GM21528 (cell line): ENCODE measurements around the gene PRMT3.
"Not testable (repeated sequence)": the region's sequence is repeated elsewhere in the genome, so short reads cannot be mapped to it uniquely, and the experiment has no call there.

Experiments used
- ATAC-seq: cut with Tn5 transposase; IDR thresholded peaks from one replicate; pipeline ENCODE4 v1.9.1; 2021; ENCODE audit warnings: mild to moderate bottlenecking, moderate library complexity; ENCODE audit not compliant: unreplicated experiment, low FRiP score

Gene PRMT3

DNA sequence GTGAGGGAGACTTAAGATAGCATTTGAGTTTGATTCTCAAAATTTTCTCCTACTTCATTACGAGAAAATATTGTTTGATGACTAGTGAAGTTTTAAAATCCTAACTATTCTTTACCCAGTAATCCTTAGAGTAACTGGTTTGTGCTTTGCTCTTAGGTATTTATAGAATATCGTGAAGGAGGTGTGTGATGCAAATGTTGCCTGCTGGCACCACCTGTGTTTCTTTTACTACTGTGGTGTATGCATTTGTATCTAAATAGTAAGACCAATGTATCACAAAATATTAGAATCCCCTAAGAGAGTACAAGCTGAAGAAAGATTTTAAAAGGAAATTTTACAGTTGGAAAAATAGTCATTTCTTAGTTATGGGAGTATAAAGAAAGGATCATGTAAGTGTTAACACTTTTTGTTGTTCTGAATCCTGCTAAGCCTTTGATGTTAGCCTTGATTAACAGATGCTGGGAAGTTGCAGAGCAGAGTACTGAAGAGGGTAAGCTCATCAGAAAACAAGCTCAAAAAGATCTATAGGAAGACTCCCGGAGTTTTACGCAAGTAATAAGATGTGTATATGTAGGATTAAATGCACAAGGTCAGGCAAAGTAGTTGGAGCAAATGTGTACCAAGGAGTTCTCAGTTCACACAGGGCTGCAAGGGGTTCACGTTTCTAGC is 109.7 kb downstream of the PRMT3 start:
- no peak for ATAC-seq

- ATAC-seq: peak; percentile 82
Measured at GRCh38 chr11:20501252-20501651, 113.7 kb downstream of the PRMT3 start.

DNA sequence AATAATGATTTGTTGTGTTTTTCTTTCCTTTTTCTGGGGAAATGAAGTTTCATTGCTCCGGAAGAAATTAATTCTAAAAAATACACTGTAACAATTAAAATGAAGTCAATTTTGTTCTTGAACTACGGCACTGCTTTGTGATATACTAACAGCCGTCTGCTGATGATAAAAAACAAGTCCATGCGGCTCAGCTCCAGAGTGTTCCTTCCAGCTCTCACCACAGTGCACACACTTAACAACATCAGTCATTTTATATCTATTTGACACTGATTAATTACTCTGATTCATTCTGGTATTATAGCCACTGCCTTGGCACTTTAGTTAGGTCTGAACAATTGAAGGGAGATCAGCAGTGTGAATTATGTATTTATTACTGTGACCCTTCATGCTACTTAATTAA is 114.5 kb downstream of the PRMT3 start:
- no peak for ATAC-seq

DNA sequence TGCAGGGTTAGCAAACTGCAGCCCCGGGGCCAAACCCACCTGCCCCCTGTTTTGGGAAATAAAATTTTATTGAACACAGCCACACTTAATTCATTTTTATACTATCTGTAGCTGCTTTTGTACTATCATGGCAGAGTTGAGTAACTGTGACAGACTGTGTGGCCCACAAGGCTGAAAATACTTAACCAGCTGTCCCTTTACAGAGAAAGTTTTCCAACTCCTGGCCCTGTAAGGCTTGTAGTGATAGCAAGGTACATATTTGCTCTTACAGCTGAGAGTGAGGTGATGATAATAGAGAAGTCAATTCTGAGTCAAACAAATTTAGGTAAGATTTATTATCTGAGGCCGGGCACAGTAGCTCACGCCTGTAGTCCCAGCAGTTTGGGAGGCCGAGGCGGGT is 124.5 kb downstream of the PRMT3 start:
- ATAC-seq: no peak

GRCh38 chr11:20512869-20513268 is 125.4 kb downstream of the PRMT3 start:
- ATAC-seq: no peak

DNA sequence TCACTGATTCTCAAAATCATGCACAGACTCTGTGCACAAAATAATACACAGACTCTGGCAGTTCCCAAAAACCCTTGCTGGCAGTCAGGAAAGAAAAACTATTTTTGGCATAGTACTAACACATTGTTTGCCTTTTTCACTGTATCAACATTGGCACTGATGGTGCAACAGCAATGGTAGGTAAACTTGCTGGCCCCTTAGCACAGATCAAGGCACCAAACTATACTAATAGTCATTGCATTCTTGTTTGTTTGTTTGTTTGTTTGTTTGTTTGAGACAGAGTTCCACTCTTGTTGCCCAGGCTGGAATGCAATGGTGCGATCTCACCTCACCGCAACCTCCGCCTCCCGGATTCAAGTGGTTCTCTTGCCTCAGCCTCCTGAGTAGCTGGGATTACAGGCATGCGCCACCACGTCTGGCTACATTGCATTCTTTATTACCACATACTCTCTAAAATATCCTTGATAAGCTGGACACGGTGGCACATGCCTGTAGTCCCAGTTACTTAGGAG is 130.9 kb downstream of the PRMT3 start:
- no peak for ATAC-seq

GRCh38 chr11:20522536-20522935 is 135.0 kb downstream of the PRMT3 start:
- no peak for ATAC-seq

GRCh38 chr11:20529757-20530156 is 142.2 kb downstream of the PRMT3 start:
- ATAC-seq: no peak

DNA sequence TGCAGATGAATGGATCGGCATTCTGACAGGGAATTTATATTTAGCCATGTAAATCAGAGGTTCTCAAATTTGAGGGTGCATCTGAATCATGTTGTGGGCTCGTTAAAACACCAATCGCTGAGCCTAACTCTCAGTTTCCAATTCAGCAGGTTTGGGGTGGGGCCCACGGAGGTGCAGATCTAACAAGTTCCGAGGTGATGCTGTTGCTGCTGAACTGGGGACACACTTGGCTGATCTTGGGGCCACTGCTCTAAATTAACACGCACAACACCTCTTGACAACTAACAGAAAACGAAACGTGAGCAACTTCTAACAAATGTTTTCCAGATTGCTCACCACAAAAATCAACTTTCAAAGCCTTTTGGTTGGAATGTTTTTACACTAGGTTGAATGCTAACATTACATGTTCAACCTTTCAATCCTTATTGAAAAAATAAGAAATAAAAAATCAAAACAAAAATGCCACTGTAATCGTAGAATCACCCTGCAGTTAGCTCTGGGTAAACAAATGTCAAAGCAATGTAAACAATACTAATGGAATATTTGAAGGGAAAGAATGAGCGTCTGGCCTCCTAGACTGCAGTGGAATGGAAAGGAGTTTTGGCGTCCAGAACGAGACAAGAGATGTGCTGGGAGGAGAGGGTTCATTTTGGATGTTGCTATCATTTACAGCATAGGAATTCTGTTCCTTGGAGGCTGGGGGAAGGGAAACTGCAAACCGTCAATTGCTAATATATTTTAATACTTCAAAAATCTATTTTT is 143.6 kb downstream of the PRMT3 start:
- no peak for ATAC-seq

DNA sequence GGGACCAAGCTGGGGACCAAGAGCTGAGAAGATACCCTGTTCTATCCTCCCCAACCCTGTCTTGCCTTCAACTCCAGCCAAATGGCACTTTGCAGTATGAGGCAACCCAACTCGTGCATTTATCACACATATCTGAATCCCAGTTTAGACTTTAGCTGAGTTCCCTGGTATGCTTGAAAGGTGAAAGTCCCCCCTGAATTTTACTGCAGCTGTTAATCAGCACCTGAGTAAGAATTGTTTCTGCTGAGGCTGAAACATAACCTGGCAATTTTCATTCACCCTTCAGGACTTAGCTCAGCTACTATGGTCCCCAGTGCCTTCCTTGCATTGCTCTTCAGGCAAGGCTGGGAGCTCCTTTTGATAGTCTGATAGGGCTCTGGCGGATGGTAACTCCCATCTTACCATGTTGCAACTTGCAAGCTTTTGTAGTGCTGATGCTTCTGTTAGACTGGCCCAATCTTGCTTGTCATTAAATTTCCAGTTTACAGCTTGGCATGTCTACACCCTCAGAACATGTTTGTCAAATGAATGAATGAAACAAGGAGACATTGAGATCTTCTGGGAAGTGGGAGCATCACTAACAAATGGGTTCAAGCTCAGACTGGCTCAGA is 147.9 kb downstream of the PRMT3 start:
- no peak for ATAC-seq

- no peak for ATAC-seq
Measured at GRCh38 chr11:20536365-20536764, 148.8 kb downstream of the PRMT3 start.

DNA sequence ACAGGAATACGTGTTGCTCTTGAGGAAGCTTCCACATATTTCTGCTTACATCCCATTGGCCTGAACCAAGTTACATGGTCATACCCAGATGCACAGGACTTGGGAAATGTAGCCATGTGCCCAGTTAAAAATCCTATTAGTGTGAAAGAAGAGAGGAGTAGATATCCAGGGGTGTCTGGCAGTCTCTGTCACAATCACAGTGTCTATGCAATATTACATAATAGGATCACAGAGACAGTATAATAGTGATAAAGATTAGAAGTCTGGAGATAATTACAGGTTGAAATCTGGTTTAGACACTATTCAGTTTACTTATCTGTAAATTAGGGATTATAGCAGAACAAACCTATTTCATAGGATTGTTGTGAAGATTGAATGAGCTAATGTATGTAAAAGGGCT is 149.3 kb downstream of the PRMT3 start:
- ATAC-seq: no peak

GRCh38 chr11:20541503-20541902 is 154.0 kb downstream of the PRMT3 start:
- no peak for ATAC-seq

DNA sequence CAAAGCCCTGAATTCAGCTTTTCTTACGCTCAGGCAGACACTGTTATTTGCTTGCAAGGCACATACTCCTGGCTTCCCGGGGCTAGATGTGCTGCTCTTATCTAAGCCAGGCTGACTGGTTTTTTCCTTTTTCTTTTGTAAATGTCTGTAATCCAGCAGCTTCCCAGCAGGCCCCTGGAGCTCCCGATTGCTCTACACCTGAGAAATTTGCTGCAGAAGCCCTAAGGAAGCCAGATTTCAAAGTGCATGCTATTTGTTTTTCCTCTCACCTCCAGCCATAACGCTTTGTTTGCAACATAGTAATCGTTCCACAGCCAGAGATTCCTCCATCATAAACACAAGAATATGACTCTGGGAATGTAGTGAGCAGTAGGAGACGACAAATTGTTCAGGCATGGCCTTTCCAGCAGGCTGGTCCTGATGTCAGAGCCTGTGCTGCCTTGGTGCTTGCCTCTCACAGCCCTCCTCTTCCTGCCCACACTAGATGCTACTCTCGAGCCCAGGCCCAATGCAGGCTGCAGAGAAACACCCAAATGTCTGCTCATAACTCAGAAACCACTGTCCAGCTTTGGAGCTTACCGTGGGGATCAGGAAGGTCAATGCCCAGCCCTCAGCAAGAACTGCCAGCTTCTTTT is 157.2 kb downstream of the PRMT3 start:
- no peak for ATAC-seq

GRCh38 chr11:20547411-20547810 is 159.9 kb downstream of the PRMT3 start:
- no peak for ATAC-seq

DNA sequence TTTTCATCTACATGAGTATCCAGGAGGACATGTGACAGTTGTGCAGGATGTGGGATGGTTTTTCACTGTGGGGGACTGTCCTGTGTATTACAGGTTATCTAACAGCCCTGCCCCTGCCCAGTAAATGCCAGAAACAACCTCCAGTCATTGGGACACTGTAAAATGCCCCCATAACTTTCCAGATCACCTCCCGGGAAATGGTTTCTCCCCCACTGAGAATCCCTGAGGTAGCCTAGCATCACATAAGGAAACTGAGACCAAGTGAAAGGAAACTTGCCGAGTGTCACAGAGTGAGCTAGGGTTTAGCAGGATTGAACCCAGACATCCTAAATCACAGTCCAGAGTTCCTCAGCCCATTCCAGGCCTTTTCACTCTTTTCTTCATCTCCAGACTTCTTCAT is 163.6 kb downstream of the PRMT3 start:
- ATAC-seq: no peak

- no peak for ATAC-seq
Measured at GRCh38 chr11:20555783-20556182, 168.3 kb downstream of the PRMT3 start.

DNA sequence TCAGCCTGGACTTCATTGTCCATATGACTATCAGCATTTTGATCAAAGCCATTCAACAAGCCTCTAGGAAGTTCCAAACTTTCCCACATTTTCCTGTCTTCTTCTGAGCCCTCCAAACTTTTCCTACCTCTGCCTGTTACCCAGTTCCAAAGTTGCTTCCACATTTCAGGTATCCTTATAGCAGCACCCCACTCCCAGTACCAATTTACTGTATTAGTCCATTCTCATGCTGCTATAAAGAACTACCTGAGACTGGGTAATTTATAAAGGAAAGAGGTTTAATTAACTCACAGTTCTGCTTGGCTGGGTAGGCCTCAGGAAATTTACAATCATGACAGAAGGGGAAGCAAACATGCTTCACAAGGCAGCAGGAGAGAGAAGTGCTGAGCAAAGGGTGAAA is 168.9 kb downstream of the PRMT3 start:
- not testable (repeated sequence) for ATAC-seq

DNA sequence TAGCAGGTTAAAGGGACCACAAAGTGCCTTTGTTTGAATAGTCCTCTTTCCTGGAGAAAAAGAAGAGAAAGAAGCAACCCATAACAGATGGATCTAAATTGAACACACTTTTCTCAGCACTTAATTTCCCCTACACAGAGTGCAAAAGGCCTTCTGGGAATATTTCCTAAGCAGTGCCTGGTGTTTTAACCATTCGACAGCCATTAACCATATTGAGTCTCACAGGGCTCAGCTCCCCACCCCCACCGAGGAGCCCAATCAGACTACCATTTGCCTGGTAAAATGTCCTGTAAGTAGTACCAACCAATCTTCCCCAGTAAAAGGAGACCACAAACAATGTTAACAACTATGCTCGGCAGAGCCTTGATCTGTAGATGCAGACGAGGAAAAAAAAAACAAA is 171.2 kb downstream of the PRMT3 start:
- no peak for ATAC-seq
